Stimulated activated CD8-positive, alpha-beta memory T cell treated with anti-CD3 and anti-CD28 coated beads, Interleukin-4, amount 100 ng/mL, for 4 hours (primary cell): ENCODE measurements around the gene SRF.
"Not testable (repeated sequence)": the region's sequence is repeated elsewhere in the genome, so short reads cannot be mapped to it uniquely, and the experiment has no call there.

Experiments
- DNase-seq, 2 donors: peaks; one replicate each; pipeline ENCODE4 v3.0.0-alpha.2; 2020; ENCODE audit warnings: low read depth in 2 of 2, low spot score in 1 of 2

SRF gene

DNA sequence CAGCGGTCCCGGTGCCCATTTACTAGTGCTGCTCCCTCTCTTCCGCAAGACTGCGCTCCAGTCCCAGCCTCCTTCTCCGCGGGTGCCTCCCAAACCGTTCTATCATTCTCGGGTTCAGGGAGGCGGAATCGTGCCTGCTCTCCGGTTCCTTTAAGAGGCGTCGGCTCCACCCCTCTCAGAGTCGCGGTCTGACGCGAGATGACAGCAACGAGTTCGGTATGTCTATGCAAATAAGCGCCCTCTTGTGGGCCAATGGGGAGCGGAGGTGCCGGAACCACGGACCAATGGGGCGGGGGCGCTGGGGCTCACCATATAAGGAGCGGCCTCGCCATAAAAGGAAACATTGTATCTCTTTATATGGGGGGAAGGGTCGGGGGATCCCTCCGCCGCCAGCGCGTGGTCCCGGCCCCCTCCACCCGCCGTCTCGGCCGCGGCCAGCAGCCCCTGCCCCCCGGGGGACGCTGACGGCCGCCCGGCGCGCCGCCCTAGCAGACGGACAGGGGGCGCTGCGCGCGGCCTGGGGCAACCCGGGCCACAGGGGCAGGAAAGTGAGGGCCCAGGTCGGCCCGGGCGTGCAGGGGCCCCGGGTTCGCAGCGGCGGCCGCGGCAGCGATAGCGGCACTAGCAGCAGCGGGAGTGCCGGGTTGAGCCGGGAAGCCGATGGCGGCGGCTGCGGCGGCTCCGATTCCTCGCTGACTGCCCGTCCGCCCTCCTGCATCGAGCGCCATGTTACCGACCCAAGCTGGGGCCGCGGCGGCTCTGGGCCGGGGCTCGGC is at the start of gene SRF:
TSS of gene SRF (plus strand) at position 339 of the 776 bp plus-strand sequence. CDS start at position 727, 388 bp downstream.
- DNase-seq, result peak; percentile 99

DNA sequence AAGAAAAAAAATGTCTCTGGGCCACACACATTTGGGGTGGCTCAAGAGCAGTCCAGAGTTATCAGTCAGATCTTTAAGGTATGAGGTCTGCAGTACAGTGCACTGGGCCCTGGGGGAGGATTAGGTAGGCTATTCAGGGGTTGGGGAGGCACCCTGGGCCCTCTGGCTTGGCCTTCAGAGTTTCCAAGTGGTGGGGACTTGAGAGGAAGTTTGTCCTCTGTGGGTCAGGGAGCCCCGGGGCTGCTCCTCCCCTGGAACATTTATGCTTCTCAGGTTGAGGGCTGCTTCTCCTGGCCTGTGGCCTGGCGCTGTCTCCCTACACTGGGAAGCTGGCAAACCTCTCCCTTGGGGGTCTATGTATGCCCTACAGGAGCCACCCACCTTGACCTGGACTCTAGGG is 48.9 kb upstream of the SRF start:
- no peak for DNase-seq

DNA sequence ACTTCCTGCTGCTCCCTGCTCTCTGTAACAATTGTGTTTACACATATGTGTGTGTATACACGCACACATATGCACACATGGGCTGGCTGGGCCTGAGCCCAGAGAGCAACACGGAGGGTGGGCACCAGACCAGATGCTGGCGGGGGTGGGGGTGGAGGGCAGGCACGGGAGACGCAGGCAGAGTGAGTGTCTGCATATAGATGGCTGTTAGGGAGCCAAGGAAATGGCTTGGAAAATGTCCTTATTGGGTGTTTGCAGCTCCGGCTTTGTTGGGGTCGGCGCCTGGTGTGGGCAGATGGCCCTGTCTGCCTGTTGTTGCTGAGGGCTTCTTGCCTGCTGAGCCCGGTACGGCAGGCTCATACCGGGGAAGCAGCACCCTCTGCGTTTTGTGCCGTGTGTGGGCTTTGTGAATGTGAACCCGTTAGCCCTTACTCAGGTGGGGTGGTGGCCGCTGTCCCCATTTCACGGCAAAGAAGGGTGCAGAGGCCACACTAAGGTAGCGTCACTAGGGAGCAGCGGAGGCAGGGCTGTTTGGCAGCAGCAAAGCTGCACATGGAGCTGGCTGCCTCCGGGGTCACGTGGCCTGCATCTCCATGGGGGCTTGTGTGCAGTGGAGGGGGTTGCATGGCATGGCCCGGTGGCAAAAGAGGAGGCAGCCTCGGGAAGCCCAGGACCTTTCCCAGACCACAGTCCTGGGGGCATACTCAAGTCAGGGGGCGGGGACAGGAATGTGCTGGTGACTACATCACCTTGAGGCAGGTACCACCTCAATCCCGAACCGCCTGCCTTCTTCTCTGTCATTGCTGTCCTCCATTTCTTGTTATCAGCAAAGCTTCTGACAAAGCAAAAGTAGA is 47.4 kb upstream of the SRF start:
- DNase-seq, result no peak

DNA sequence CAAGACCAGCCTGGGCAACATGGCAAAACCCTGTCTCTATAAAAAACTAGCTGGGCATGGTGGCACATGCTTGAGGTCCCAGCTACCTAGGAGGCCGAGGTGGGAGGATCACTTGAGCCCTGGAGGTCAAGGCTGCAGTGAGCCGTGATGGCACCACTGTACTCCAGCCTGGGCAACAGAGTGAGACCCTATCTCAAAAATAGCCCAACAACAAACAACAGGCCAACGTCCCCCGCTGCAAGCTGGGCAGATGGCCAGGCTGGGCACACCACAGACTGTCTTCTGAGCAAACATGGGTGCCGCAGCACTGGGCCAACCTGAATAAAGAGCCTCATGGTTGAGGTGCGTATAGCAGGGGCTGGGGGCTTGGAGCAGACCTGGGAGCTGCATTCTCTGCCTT is 46.6 kb upstream of the SRF start:
- DNase-seq, result no peak

DNA sequence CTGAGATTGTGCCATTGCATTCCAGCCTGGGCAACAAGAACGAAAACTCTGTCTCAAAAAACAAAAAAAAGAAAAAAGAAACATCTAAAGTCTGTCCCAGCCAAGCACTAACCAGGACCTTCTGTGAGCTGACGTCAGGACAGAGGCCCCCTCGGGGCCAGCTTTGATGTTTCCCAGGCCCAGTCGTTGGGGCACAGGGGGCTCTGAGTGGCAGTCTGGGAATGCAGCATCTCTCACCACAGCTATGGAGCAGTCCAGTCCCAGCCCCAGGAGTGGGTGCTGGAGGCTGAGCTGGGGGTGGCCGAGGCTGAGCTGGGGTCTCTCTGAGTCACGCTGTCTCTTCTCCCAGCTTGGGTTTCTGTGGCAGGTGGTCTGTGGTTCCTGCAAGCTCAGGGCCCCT is 46.0 kb upstream of the SRF start:
- DNase-seq, result no peak

DNA sequence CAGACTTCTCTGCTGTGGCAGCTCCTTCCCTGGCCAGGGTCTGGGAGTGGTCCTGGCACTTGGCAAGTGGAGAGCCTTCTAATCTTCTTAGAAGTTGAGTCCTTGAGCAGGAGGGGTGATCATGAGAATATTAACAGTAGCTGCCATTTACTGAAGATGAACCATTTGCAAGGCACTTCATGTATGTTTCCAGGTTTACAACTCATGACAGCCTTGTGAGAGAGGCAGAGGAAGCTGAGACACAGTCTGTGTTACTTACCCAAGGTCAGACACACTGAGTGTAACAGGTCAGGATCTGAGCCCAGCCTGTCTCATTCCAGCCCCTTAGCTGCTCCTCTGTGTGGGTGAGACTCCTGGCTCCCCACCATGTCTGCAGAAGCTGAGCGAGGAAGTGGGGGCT is 45.5 kb upstream of the SRF start:
- no peak for DNase-seq

DNA sequence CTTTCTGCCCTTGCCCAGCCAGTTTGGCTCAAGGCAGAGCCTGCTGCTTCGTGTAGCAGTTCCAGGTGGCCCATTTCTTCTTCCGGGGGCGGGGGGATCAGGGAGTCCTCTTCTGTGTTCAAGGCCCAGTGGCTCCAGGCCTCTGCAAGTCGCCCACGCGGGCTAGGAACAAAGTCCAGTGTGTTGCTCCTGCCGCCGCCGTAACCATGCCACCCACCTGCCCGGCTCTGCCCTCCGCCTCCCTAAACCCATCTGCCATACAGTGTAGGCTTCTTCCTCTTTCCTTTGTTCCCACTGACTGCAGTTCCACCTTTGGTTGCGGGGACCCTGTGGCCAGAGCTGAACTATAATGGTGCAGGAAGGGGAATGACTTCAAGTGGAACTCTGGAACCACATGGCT is 43.9 kb upstream of the SRF start:
- DNase-seq, result no peak

DNA sequence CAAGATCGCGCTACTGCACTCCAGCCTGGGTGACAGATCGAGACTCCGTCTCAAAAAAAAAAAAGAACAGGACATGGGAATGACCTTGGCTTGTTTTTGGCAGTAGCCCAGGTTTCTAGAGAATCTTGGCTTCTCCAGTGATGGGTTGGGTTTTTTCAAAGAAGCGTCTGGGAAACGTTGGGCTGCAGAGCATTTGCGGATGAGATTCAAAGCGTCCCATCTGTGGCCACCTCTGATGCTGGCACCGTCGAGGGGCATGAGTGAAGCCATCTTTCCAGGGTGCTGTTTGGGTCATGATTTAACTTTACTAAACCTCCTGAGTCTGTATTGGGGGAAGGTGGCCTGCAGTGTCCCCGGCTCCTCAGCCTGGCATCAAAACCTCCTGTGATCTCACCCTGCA is 43.2 kb upstream of the SRF start:
- no peak for DNase-seq

DNA sequence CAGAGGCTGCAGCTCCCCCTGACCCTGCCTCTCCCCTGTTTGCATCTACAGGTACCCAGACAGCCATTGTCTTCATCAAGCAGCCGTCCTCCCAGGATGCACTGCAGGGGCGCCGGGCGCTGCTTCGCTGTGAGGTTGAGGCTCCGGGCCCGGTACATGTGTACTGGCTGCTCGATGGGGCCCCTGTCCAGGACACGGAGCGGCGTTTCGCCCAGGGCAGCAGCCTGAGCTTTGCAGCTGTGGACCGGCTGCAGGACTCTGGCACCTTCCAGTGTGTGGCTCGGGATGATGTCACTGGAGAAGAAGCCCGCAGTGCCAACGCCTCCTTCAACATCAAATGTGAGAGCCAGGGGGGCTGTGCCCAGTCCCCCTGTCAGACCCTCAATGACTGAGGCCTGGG is 42.1 kb upstream of the SRF start:
- no peak for DNase-seq

DNA sequence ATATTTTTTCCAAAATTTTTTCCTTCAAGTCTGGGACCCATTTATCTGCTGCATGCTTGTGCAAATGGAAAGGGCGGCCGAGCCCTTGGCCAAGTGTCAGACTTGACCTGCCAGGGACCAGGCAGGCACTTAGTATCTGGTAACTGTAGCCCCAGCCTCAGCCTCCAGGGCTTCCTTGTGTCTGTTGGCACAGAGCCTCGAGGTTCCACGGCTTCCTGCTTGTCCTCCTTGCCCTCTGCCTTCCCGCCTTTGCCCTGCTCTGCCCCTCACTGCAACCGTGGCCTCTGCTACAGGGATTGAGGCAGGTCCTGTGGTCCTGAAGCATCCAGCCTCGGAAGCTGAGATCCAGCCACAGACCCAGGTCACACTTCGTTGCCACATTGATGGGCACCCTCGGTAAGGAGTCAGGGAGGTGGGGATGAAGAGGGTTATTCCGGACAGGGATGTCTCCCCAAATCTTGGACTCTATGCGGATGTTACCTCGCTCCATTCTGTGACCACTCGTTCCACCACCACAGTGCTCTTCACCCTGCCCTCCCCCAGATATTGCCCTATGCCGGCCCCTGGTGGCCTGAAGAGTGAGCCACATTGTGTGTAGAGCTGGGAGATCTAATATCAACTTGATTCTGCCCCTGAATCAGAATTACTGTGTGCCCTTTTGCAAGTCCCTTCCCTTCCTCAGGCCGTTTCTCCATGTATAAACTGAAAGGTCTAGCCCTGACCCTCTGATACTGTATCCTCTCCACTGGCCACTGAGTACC is 41.5 kb upstream of the SRF start:
- no peak for DNase-seq

DNA sequence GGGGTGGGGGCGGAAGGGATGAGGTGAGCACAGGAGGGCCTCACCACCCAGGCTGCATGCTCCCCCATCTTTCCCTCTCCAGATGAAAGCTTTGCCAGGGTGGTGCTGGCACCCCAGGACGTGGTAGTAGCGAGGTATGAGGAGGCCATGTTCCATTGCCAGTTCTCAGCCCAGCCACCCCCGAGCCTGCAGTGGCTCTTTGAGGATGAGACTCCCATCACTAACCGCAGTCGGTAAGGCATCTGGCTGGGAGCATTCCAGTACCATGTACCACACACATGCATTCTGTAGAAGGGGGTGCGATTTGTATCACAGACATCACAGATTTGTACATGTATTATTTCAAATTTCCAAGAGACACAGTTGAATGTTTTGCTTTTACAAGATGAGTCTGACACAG is 40.6 kb upstream of the SRF start:
- DNase-seq, result no peak

DNA sequence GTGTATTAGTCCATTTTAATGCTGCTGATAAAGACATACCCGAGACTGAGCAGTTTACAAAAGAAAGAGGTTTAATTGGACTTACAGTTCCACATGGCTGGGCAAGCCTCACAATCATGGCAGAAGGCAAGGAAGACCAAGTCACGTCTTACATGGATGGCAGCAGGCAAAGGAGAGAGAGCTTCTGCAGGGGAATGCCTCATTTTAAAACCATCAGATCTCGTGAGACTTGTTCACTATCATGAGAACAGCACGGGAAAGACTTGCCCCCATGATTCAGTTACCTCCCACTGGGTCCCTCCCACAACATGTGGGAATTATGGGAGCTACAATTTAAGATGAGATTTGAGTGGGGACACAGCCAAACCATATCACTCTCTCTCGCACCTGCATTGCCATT is 39.7 kb upstream of the SRF start:
- DNase-seq, result not testable (repeated sequence)

DNA sequence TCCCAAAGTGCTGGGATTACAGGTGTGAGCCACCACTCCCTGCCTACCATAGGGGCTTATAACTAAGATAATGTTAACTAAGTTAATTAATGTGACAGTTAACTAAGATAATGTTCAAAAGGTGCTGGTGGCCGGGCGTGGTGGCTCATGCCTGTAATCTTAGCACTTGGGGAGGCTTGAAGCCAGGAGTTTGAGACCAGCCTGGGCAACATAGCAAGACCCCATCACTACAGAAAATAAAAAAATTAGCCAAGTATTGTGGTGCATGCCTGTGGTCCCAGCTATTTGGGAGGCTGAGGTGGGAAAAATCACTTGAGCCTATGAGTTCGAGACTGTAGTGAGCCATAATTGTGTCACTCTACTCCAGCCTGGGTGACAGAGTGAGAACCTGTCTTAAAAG is 32.8 kb upstream of the SRF start:
- DNase-seq, result no peak

DNA sequence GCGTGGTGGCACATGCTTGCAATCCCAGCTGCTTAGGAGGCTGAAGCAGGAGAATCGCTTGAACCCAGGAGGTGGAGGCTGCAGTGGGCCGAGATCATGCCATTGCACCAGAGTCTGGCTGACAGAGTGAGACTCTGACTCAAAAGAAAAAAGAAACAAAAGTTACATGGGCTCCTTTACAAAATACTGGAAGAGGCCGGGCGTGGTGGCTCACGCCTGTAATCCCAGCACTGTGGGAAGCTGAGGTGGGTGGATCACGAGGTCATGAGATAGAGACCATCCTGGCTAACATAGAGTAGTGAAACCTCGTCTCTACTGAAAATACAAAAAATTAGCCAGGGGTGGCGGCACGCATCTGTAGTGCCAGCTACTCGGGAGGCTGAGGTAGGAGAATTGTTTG is 31.1 kb upstream of the SRF start:
- DNase-seq, result not testable (repeated sequence)

DNA sequence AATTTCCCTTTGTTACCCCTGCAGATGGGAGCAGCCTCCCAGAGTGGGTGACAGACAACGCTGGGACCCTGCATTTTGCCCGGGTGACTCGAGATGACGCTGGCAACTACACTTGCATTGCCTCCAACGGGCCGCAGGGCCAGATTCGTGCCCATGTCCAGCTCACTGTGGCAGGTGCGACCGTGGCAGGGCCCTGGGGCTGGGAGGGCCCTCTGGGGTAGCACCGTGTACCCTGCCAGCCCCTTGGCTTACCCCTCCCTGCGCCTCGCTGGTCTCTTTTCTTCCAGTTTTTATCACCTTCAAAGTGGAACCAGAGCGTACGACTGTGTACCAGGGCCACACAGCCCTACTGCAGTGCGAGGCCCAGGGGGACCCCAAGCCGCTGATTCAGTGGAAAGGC is 29.4 kb upstream of the SRF start:
- no peak for DNase-seq

DNA sequence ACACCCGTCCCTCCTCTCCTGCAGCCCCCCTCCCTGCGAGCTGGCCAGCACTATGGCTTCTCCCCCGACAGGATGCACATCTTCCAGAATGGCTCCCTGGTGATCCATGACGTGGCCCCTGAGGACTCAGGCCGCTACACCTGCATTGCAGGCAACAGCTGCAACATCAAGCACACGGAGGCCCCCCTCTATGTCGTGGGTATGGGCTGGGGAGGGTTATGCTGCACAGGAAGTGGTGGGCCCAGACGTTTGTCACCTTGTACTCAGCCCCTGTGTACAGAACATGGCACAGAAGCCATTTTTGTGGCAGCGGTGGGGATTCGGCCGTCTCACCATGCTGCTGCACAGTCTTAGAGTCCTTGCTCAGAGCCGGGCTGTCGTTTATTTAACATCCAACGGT is 29.0 kb upstream of the SRF start:
- no peak for DNase-seq

DNA sequence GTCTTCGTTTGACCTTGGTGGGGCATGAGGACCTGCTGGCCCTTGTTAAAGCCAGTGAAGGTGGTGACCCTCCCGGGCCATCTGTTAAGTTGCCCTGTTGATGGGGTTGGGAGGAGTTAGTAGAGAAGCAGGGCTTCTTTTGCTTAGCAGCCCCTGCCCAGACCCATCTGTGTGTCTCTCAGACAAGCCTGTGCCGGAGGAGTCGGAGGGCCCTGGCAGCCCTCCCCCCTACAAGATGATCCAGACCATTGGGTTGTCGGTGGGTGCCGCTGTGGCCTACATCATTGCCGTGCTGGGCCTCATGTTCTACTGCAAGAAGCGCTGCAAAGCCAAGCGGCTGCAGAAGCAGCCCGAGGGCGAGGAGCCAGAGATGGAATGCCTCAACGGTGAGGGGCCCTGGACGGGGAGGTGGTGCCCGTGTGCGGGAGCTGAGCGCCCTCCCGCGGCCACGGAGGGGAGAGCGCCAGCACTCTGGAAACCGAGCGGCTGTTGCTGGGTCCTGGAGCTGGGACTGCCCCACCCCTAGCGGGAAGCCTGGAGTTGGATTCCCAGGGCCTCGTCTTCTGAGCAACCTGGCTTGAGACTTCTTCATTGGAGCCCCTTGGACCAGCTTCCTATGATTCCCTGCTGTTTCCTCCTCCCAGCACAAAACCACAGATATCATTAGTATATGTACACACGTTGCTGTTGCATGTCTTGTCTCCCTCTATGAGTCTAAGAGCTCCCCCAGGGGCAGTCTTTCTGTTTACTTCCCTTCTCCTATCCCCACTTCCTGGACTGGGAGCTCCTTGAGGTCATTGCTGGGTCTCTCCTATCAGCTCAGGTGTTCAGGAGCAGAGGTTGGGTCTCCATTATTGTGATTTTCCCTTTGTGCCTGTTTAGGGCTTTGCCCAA is 27.6 kb upstream of the SRF start:
- DNase-seq, result peak; percentile 43

DNA sequence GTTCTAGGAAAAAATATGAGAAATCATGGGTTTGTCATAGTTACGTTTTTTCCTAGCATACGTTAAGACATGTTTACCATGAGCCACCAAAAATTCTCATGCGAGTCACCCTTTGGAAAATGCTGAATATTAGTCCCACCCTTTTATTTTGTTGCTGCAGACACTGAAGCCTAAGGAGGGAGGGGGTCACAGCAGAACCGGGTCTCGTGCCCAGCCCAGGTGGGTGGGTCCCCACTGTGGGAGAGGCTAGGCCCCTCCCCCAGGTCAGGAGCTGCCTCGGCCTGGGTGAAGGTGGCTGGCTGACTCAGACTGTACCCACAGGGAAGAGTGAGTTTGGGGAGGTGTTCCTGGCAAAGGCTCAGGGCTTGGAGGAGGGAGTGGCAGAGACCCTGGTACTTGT is 26.2 kb upstream of the SRF start:
- DNase-seq, result no peak

DNA sequence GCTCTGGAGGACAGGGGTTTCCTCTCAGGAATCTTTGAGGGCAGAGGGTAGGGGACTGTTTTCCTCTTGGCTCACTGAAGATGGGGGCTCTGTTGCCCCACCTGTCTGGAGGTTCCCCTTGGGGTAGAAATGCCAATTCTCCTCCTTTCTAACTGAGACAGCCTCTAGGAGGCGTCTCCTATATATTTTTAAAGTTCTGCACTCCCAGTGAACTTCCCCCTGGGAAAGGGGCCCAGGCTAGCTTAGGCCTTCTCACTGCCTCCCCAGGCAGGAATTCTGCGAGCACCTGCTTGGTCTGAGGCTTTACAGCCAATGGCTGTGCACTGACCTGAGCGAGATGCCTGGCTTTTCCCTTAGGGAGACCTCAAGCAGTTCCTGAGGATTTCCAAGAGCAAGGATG is 24.8 kb upstream of the SRF start:
- DNase-seq, result no peak

DNA sequence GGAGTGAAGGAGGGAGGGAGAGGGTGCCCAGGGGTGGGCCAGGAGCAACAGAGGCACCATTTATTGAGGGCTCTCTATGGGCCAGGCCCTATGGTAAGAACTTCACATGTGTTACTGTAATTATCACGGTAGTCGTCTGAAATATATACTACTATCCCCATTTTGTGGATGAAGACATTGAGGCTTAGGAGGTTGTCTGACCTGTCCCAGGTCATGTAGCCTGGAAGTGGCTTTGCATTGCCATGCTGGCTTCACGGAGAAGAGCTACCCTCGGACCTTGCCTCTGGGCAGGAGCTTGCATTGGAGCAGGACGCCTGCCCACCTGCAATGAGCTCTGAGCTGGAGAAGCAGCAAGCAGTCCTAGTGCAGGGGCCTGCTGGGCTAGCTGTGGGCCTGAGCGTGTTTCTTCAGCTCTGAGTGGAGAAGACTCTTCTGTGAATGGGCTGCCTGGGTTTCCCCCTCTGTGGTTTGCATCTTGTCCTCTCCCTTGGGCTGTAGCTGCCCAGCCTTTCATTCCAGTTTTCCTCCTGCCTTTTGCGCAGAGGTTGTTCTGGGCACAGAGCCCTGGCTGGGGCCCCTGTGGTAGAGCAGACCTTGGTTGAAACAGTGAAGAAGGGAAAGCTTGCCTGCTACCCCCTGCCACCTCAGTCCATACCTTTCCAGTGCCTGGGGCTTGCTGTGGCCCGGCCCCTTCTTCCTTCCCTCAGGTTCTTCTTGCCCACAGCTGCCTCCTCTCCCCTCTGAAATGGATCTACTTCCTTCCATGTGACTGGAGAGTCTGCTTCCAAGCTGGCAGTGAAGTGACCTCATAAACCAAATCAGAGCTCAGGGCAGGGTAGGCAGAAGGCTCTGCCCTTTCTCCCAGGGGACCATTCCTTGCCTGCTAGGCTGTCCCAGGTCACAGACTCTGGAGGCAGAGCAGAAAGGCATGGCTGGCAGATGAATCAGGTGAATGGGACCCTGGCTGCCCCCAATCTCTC is 24.1 kb upstream of the SRF start:
- no peak for DNase-seq
